Neural cell (in vitro differentiated cells): Measurements from ENCODE around the gene TMEFF1.

Experiments
- EP300 ChIP-seq: fragments of 450-650 bp; conservative IDR thresholded peaks from 2 replicates; pipeline ENCODE4 v1.6.1; 2014; ENCODE audit warnings: antibody characterized with exemption, mild to moderate bottlenecking, moderate library complexity; ENCODE audit not compliant: poor library complexity, severe bottlenecking
- POLR2AphosphoS5 ChIP-seq: IDR thresholded peaks from 2 replicates; pipeline ENCODE4 v1.6.1; 2012
- RAD21 ChIP-seq: fragments of 450-650 bp; conservative IDR thresholded peaks from 2 replicates; pipeline ENCODE4 v1.6.1; 2014; ENCODE audit warnings: antibody characterized with exemption, mild to moderate bottlenecking, moderate library complexity
- REST ChIP-seq: IDR thresholded peaks from 2 replicates; pipeline ENCODE4 v1.6.1; 2012; ENCODE audit warnings: borderline replicate concordance
- SMC3 ChIP-seq: fragments of 450-650 bp; conservative IDR thresholded peaks from 2 replicates; pipeline ENCODE4 v1.6.1; 2014; ENCODE audit warnings: antibody characterized with exemption, mild to moderate bottlenecking, moderate library complexity; ENCODE audit not compliant: poor library complexity
- TAF1 ChIP-seq: IDR thresholded peaks from 2 replicates; pipeline ENCODE4 v1.6.1; 2012; ENCODE audit warnings: low read depth
- TF ChIP-seq, protein P1 (sequence below): fragments of 450-650 bp; IDR thresholded peaks from 2 replicates; pipeline ENCODE4 v1.5.1; 2014; ENCODE audit warnings: antibody characterized with exemption, mild to moderate bottlenecking, moderate library complexity; ENCODE audit not compliant: poor library complexity, severe bottlenecking

GRCh38 chr9:100459963-100460362 is 13.0 kb upstream of the TMEFF1 start:
- no peak for TF ChIP-seq SMC3
- TF ChIP-seq, protein P1, sequence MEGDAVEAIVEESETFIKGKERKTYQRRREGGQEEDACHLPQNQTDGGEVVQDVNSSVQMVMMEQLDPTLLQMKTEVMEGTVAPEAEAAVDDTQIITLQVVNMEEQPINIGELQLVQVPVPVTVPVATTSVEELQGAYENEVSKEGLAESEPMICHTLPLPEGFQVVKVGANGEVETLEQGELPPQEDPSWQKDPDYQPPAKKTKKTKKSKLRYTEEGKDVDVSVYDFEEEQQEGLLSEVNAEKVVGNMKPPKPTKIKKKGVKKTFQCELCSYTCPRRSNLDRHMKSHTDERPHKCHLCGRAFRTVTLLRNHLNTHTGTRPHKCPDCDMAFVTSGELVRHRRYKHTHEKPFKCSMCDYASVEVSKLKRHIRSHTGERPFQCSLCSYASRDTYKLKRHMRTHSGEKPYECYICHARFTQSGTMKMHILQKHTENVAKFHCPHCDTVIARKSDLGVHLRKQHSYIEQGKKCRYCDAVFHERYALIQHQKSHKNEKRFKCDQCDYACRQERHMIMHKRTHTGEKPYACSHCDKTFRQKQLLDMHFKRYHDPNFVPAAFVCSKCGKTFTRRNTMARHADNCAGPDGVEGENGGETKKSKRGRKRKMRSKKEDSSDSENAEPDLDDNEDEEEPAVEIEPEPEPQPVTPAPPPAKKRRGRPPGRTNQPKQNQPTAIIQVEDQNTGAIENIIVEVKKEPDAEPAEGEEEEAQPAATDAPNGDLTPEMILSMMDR, result no peak
- no peak for TF ChIP-seq POLR2AphosphoS5
- TF ChIP-seq EP300, result no peak
- no peak for TF ChIP-seq REST
- no peak for TF ChIP-seq TAF1
- TF ChIP-seq RAD21, result no peak
